HG03135 (cell line): ENCODE results near the gene EVA1A.

Source experiments
- ATAC-seq: cut with Tn5 transposase; IDR thresholded peaks from one replicate; pipeline ENCODE4 v1.9.1; 2021; ENCODE audit warnings: mild to moderate bottlenecking, moderate library complexity; ENCODE audit not compliant: unreplicated experiment

The EVA1A gene

DNA sequence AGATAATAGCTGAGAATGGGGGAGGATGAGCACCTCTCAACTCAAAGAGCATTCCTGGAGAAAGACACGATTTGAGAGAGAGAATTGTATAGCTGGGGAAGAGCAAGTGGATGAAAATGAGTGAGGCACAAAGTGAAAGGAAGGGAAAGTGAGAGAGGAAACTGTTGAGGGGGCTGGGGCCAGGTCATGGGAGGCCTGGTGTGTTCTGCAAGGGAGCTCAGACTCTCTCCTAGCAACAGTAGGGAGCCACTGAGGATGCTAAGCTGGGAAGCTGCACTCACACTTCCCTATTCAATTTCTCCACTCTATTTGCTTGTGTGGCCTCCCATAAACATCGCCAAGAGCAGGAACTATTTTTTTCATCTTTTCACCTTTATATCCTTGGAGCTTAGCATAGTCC is 14.8 kb downstream of the EVA1A start:
- no peak for ATAC-seq

DNA sequence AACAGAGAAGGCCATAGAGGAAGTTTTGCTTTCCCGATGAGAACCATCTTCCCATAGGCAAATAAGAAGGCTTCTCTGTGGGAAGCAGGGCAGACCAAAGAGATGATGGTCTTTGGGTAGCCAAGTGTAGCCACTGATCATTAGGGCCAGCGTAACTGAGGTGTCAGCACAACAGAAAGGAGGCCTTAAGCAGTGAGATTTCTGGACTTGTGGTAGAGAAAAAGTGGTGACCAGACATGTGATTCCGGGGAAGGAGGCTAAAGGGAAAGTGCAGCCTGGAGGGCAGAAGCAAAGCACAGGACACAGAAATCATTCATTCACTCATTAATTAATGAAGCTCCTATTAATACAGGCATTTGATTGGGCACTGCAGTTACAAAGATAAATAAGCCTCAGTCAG is 15.4 kb downstream of the EVA1A start:
- ATAC-seq, result no peak

GRCh38 chr2:75543446-75543845 is 17.3 kb downstream of the EVA1A start:
- ATAC-seq, result no peak

DNA sequence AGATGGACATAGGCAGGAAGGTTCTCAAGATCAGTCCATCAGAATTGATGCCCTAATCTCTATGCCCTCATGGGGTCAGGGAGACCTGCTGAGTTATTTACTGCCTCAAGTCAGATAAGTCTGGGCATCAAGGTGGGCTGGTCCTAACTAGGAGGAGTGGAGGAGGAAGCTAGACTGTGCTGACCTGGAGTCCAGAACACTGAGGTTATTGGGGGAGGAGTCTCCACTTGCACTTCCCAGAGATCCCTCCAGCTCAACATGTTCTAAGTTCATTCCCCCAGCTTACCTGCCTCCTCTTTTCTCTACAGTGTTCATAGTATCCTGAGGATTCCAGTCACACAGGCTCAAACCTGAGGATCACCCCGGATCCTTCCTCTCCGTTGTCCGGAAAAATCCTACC is 19.3 kb downstream of the EVA1A start:
- no peak for ATAC-seq

- ATAC-seq, result no peak
These were observed 19.7 kb downstream of the EVA1A start for GRCh38 chr2:75540994-75541393.

- no peak for ATAC-seq
These were observed 20.6 kb downstream of the EVA1A start for GRCh38 chr2:75539955-75540716.

DNA sequence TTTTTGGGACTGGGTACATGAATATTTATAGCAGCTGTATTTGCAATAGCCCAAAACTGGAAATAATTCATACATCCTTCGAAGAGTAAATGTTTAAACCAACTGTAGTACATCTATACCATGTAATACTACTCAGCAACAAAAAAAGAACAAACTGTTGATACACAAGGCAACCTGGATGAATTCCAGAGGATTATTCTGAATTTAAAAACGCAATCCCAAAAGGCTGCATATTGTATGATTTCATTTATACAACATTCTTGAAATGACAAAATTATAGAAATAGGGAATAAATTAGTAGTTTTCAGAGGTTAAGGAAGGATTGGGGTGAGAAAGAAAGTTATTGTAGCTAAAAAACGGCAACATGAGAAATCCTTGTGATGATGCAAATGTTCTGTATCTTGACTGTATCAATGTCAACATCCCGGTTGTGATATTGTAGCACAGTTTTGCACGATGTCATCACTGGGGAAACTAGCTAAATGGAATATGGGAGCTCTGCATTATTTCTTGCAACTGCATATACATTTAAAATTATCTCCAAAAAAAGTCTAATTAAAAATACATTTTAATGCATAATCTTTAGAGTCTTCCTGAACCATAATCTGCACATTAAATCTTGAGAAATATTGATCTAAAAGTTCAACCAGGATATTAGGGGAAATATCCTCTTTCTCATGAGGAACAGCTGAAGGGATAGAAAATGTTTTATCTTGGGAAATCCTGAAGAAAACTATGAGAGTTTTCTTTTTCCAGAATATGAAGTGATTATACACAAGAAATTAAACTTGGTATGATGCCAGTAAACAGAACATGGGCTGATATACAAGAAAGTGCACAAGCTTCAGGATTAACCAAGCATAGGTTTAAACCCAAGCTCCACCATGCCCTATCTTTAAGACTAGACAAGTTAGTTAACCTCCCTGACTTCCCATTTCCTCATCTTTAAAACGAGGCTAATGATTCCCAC is 21.9 kb downstream of the EVA1A start:
- ATAC-seq, result no peak

- ATAC-seq, result no peak
These were observed 23.1 kb downstream of the EVA1A start for GRCh38 chr2:75537658-75538057.

DNA sequence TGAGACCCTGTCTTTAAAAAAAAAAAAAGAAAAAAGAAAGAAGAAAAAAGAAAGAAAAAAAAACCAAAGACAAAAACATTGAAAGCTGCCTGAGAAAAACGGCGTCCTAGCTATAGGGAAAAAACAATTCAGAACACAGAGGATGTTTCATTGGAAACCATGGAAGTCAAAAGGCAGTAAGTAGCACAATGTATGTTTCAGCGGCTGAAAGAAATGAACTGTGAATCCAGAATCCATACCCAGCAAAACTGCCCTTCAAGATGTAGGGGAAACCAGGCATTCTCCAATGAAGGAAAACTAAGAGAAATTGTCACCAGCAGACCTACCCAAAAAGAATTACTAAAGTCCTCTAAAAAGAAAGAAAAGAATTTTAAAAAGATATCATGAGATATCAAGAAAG is 27.6 kb downstream of the EVA1A start:
- ATAC-seq, result no peak

DNA sequence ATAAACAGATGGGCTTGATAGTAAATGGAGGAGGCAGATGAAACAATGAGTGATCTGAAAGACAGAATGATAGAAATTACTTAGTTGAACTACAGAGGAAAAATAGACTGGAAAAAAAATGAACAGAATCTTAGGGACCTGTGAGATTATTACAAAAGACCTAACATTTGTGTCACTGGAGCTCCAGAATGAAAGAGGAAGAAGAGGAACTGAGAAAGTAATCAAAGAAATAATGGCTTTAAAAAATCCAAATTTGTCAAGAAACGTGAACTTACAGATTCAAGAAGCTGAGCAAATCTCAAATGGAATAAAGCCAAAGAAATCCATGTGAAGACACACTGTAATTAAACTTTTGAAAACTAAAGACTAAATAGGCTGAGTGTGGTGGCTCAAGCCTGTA is 28.3 kb downstream of the EVA1A start:
- no peak for ATAC-seq

- ATAC-seq, result no peak
These were observed 32.3 kb downstream of the EVA1A start for GRCh38 chr2:75528221-75528977.

GRCh38 chr2:75527676-75528075 is 33.1 kb downstream of the EVA1A start:
- ATAC-seq, result no peak

GRCh38 chr2:75526842-75527241 is 33.9 kb downstream of the EVA1A start:
- no peak for ATAC-seq

- no peak for ATAC-seq
These were observed 35.1 kb downstream of the EVA1A start for GRCh38 chr2:75525434-75526310.

DNA sequence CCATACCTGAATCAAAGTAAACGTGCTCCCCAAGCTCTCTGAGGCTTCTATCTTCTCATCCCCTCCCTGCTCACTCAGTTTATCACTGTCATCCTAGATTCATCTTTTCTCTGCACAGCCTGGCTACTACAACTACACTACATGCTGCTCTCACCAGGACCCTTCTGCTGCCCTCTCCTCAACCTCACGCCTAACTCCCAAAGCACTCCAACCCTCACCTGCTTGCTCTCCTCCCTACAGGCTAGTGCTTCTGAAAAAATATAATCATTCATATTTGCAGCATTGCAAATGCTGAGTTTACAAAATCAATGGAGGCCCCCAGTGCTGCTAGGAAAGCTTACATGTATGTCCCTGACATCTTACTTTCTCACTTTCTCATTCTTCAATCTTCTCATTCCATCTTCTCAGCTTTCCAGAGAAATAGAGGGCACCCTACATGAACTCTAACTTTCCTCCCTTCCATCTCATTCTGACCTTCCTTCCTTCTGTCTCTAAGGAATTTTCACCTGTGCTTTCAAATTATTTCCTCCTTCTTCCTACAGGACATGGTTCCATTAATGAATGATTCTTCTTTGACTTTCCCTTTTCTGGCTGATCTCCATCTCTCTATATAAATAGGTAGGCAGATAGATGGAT is 36.3 kb downstream of the EVA1A start:
- no peak for ATAC-seq

GRCh38 chr2:75523313-75524275 is 37.1 kb downstream of the EVA1A start:
- no peak for ATAC-seq

DNA sequence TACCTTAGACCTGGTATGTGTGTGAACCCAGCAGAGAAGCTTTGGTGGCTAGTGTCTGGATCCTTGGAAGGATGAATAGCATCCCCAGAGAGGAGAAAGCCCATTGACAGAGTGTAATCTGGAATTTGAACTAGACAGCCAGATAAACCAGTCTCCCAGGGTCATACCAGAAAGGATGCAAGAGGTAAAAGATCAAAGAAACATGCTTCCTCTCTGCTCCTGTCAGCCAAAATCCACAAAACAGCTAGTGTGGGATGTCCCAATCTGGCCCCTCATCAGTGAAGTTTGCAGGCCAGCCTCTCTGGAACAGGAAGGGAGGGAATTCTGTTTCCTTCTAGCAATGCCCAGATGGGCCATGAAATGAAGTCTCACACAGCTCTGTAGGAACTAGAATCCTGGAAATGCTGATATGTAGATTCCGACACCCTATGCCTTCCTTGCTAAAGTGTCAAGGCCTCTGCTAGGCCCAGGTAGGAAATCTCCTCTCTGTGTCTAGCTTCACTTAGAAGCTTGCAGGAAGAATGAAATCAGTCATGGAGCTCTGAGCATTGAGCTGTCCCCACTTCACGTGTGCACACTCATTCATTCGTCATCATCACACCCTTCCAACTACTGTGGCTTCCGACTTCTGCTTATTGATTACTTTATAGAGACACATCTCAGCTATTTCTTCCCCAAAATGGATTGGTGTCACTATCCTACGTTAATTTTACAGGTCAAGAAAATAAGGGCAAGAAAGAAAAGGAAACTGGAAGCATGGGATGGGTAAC is 38.0 kb downstream of the EVA1A start:
- ATAC-seq, result no peak
